Measurements from ENCODE around the gene CD2BP2.
A peak's percentile ranks its signal among the peaks of the same experiment; 100 is the strongest.

Gene CD2BP2

DNA sequence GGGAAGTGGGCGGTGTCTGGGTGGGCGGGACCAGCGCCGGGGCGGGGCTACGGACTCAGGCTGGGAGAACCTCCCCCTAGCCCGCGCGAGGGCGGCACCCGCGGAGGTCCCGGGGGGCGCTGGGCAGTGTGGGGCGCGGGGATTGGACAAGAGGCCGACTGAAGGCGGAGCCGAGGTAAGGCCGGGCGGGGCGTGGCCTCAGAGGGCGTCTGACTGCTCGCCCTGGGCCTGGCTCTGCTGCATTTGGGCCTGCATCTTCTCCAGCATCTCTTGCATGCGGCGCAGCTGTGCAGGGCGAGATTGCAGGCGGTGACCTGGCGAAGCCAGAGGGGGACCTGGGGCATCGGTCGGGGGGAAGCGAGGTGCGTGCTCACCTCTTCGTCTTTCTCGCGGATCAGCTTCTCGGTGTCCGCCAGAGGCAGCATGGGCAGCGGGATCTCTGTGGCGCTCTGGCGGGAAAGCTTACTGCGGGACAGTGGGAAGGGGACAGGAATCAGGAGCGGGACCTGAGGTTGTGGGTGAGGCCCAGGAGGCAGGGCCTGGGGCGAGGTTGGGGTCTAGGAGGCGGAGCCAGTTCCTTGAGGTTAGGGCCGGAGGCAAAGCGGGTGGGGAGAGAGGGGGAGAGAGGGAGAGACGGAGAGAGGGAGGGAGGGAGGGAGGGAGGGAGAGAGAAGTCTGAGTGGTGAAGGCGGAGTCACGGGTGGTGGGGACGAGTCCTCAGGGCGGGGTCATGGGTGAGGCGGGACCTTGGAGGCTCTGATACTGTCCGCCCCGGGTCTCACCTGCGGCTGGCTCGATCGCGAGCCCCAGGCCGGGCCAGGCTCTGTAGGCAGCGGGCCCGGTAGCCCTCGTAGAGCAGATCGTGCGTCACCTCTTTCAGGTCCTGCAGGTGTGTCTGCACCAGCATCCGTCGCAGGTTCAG lies 23.4 kb upstream of the CD2BP2 start:
- peak; percentile 99 for DNase-seq (ENCODE audit: low read depth, low spot score)

DNA sequence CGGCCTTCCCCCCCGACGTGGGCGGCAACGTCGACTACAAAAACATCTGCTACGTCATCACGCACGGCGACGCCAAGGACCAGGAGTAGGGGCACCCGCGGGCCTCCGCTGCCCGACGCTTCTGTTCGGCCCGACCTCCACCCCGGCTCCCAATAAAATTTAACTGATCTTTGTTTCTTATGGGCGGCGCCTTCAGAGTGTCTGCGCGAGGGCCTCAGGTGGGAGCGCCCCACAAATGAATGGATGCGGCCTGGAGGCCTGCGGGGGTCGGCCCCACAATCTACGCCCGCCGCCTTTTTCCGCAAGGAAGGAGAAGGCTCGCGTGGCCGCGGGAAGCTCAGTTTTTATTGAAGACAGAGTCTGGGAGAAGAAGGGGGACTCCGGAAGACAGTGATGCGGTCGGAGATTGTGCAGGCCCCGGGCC lies 22.7 kb upstream of the CD2BP2 start:
- peak; percentile 94 for DNase-seq (ENCODE audit: low read depth, low spot score)

DNA sequence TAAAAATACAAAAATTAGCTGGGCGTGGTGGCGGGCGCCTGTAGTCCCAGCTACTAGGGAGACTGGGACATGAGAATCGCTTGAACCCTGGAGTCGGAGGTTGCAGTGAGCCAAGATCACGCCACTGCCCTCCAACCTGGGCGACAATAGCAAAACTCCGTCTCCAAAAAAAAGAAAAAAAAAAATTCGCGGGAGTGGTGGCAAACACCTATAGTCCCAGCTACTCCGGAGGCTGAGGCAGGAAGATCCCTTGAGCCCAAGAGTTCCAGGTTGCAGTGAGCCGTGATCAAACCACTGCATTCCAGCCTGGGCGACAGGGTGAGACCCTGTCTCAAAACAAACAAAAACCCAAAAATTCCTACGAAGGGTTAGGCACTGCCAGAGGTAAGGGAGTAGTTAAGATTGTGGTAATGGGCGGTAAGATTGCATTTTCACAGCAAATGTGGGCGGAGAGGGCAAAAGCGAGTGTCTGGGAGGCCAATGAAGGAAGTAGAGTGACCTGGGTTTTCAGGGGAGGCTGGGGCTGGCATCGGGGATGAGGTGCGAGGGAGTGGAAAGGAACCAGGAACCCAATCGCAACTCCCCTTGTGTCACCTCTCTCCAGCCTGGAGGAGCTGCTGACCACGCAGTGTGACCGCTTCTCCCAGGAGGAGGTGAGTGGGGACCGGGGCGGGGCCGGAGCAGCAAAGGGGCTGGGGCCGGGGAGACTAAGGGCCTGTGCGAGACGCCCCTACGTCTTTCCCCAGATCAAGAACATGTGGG lies 22.1 kb upstream of the CD2BP2 start:
- DNase-seq (ENCODE audit: low read depth, low spot score), result no peak

DNA sequence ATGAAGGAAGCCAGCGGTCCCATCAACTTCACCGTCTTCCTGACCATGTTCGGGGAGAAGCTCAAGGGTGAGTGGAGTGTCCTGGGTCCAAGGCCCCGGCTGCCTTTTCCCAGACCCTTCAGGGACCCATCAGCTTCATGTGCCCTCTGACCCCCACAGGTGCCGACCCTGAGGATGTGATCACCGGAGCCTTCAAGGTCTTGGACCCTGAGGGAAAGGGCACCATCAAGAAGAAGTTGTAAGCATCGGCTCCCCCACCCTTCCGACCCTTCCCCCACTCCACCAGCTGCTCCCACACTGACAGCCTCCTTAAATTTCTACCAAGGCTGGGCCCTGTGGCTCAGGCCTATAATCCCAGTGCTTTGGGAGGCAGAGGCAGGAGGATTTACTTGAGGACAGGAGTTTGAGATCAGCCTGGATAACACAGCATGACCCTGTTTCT lies 21.4 kb upstream of the CD2BP2 start:
- DNase-seq (ENCODE audit: low read depth, low spot score), result no peak

DNA sequence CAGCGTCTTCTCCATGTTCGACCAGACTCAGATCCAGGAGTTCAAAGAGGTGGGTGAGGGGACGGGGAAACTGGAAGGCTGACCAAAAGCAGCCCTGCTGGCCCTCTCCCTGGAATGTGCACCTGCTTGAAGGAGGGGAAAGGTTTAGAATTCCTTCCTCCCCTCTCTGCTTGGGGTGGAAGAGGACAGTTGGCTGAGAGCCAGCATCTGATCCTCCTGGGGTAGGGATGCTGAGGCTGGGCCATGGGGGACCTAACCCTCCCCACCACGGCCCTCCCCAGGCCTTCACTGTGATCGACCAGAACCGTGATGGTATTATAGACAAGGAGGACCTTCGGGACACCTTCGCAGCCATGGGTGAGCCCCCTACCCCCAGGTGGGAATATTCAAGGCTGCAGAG lies 20.8 kb upstream of the CD2BP2 start:
- no peak for DNase-seq (ENCODE audit: low read depth, low spot score)

DNA sequence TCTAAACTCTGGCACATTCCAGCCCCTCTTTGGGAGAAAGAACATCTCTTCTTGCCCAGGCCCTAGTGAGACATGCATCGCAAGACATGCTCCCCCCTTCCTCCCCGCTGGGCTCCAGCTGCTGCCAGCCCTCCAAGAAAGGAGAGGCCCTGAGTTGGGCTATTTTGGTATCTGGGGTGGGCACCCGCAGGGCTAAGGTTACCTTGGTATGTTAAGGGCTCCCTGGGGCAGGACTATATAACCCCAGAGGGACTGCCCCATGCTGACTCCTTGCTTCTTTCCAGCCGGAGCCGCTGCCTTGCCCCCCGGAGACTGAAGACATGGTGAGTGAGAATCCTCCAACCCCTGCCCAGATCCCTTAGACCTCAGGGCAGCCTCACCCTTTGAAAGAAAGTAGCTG lies 19.4 kb upstream of the CD2BP2 start, which contains the start of gene MYL11:
Gene MYL11 (plus strand): TSS at position 265 of the 400 bp plus-strand sequence. CDS start 56 bp downstream, at position 321.
- DNase-seq (ENCODE audit: low read depth, low spot score), result no peak

DNA sequence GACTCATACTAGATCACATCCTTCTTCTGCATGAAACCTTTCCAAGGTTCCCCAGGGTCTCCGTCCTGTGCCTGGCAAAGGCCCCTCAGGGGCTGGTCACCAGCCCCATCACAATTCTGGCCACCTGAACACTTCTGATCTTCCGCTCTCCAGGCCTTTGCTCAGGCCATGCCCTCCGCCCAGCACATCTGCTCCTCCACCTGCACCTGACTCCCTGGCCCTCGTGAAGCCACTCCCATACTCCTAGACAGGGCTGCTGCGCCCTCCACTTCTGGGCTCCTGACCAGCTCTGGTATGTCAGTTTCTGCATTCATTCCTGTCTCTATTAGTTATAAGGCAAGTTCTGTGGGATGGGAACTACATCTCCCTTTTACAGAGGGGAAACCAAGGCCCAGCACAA lies 17.6 kb upstream of the CD2BP2 start:
- DNase-seq (ENCODE audit: low read depth, low spot score), result no peak

DNA sequence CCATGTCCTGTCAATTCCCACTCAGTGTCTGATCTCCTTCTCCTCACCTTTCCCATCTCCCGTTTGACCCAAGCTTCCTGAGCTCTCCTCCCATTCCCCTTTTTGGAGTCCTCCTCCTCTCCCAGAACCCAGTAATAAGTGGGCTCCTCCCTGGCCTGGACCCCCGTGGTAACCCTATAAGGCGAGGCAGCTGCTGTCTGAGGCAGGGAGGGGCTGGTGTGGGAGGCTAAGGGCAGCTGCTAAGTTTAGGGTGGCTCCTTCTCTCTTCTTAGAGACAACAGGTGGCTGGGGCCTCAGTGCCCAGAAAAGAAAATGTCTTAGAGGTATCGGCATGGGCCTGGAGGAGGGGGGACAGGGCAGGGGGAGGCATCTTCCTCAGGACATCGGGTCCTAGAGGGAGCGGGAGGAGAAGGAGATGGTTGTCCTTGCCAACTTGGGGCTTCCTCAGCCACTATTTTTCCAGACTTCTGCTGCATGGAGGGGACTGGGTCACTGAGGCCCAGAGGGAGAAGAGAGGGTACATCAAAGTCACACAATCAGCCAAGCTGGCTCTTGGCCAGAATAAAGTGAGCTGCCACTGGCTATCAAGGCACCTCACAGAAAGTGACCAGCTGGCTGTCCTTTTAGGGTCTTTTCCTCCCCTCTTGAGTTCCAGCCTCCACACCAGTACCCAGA lies 17.1 kb upstream of the CD2BP2 start:
- no peak for DNase-seq (ENCODE audit: low read depth, low spot score)

DNA sequence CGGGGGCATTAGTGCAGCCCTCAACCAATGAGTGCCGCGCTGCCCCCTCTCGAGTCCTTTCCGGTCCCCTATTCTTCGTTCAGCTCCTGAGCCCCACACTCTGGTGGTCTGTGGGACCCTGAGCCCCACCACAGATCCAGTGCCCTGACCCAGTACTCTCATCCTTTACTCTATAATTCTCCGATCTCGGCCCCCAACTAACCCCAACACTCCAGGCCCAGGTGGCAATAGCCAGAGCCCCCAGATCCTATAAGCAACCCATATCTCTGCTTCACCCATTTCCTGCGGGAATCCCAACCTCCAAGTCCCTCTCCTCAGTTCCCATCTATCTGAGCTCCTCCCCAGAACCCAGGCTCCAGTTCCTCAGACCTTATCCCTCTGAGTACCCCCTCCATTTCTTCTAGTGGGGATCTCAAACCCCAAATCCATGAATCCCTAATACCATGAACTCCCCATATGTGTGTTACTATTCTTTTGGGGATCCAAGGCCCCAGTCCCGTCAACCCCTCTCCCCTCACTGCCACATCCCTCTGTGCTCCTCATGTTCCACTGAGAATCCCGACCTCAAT lies 16.2 kb upstream of the CD2BP2 start:
- no peak for DNase-seq (ENCODE audit: low read depth, low spot score)

DNA sequence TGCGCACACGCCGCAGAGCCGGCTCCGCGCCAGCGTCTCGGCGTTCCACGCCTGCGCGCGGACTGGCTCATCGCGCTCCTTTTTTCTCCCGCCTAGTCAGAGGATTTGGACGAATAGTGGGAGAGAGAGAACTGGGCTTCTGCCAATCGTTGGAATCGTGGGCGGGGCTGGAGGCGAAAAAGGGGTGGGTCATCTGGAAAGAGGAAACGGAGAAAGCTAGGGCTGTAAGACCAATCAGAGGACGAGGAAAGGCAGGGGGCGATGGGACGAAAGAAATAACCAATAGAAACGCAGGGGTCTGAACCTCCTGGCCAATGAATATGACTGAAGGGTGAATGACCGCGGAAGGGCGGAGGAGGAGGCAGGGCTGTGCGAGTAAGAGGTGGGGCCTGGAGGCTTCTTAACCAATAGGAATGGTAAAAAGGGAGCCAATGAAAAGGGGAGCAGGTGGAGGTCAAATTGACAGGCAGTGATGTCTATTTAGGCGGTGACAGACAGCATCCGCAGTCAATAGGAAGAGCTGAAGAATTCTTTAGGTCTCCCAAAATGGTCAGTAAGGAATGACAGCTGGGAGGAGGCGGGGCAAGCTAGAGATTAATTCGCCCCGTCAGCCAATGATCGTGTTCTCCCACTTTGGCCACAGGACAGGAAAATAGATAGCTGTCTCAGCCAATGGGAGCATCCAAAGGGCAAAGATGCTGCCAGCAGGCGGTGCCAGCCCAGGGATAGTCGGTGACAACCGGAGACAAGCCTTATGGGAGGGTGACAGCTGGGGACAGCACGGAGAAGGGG lies 15.5 kb upstream of the CD2BP2 start, which contains the start of gene TBC1D10B:
Gene TBC1D10B (minus strand): TSS at position 39 of the 792 bp plus-strand sequence. CDS start 311 bp downstream, outside the sequence.
- peak; percentile 100 for DNase-seq (ENCODE audit: low read depth, low spot score)

DNA sequence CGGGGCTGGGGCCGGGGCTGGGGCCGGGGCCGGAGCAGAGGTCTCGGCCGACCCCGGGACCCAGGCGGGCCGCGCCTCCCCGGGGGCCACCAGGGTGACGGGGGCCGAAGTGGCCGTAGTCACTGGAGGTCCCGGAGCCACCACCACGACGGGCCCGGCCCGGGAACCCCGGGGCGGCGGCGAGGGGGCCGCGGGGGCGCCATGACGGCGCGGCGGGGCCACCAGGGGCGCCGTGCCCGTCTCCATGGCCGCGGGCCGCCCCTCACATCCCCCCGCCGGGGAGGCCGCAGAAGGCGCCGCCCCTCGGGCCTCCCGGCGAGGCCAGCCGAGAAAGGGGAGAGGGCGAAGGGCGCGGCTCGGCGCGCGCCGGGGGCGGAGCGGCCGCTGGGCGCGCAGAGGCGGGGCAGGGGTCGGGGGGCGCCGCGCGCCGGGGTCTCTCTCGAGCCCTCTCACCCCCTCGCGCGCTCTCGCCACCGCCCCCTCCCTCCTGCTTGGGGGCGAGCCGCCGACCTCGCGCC lies 14.9 kb upstream of the CD2BP2 start:
- DNase-seq (ENCODE audit: low read depth, low spot score), result no peak

DNA sequence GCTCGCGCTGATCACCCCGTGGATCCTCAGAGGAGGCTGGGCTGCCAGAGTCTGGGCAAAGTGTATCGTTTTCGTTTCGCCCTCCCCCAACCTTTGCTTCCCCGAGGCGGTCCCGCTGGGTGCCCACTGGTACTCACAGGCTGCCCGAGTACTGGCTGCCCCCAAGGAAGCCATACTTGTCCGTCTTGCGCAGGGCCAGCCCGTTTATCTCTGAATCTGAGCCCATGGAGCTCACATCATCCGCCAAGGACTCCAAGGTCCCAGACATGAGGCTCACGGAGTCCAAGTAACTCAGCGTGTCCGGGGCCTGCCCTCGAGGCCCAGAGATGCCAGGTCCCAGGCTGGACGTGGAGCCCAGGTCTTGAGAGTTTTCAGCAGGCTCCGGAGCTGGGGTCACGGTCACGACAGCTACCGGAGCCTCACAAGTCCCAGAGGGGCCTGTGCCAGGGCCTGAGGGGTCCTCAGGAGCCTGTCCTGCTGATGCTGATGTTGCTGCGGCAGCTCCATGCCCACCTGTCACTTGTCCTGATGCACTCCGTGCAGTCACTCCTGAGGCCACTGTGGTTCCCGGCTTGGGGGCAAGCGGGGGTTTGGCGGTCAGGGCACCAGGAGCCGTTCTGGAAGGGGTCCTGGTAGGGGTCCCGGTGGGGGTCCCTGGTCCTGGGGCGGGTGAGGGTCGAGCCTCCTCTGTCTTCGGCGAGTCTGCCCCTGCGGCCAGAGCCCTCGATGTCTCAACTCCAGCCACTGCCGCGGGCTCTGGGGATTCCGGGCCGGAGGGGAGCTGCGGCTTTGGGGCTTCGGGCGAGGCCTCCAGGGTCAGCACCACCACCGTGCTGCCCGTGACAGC lies 14.2 kb upstream of the CD2BP2 start:
- peak; percentile 44 for DNase-seq (ENCODE audit: low read depth, low spot score)

DNA sequence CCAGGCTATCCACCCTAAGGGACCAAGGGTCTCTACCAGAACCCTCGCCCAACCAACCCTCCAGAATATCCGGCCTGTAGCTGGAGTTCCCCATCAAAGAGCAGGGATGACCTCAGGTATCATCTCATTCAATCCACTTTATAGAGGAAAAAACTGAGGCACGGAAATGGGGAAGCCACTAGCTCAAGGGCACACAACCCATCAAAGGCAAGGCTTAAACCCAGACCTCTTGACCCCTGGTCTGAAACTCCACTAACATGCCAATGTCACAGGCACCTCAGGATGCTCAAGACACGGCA lies 13.6 kb upstream of the CD2BP2 start:
- DNase-seq (ENCODE audit: low read depth, low spot score), result no peak

DNA sequence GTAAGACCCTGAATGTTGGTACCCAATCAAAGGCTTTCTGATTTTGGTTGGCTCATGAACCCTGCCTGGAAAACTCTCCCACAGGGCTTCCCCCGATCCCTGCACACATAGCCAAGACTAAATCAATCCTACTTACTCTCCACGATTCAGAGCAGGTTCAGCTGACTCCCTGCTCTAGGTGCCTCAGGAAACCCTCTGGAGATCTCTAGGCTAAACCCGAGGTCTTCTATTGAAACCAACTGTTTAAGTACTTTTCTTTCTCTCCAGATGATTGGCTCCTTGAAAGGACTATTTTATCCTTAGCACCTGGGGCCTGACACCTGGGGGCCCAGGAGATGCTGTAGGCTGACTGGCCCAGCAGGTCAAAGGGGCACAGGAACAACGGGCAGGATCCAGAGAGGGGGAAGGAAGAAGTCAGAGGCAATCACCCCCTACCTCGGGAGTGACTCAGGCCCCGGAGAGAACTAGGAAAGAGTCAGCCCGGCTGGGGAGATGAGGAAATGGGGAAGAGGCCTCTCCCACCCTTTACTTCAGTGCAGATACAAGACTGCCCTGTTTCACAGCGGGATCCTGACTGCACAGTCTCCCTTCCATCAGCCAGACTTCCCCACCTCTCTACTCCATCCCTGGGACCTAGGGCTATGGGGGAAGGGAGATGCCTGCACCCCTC lies 13.1 kb upstream of the CD2BP2 start:
- DNase-seq (ENCODE audit: low read depth, low spot score), result peak; percentile 54

DNA sequence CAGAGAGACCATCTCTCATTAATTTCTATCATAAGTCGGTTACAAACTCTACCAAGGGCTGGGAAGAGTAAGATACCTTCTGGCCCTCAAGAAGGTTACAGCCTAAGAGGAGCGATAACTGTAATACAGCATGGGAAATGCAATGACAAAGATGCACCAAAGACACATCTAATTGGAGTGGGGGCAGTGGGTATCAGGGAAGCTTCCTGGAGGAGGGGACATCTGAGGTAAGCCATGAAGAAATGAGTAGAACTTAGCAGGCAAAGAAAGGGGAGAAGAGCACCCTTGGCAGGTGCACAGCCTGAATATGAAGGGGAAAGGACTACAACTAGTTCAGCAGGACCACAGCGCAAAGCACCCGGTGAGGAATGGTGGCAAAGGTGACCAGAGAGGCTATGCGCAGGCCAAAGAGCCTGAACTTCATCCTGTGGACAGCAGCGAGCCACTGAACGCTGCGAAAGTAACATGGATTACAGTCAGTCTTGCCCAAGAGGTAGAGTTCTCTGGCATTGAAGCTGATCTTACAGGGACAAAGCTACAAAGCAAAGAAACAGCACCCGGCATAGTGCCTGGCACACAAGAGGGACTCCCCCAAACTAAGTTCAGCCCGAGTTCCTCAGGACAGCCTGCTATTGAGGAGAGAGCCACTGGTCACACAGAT lies 12.4 kb upstream of the CD2BP2 start:
- no peak for DNase-seq (ENCODE audit: low read depth, low spot score)

DNA sequence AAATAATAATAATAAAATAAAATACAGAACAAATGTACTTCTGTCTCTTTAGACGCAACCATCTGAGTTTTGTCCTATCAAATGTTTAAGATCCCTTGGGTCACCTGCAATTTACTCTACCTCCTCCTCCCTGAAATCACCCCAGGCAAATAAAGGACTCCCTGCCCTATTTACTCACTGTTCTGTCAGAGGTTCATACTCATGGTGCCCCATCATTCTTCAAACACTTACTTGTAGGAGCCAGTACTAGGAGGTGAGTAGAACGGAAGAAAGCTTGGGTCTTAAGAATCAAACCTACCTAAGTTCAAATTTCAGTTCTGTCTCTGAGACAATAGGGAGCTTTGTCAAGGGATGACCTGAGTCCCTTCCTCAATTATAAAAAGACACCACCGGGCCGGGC lies 11.4 kb upstream of the CD2BP2 start:
- DNase-seq (ENCODE audit: low read depth, low spot score), result no peak

DNA sequence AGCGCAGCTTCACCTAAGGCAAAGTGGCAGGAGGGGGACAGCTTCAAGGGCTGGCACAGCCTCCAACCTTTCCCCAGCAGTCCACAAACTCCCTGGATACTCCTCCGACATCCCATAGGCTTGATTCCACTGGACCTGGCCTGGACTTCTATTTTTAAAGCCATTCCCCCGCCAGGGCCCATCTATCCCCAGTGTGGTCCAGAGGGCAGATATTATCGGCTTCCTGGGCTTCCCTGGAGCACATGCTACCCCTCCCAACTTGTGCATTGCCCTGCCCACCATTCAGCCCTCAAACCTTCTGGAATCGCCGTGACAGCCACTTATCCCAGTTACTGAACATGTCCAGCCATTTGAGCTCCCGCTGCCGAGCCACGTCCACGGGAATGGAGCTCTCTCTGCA lies 10.1 kb upstream of the CD2BP2 start:
- no peak for DNase-seq (ENCODE audit: low read depth, low spot score)

DNA sequence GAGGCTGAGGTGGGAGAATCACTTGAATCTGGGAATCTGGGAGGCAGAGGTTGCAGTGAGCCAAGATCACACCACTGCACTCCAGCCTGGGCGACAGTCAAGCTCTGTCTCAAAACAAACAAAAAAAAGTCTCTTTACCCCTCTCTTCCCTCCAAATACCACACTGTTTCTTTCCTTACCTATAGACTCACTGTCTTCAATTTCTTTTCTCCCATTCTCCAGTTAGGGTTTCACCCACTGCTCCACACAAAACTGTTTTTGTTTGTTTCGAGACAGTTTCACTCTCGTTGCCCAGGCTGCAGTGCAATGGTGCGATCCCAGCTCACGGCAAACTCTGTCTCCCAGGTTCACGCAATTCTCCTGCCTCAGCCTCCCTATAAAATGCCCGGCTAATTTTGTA lies 6.1 kb upstream of the CD2BP2 start:
- no peak for DNase-seq (ENCODE audit: low read depth, low spot score)

DNA sequence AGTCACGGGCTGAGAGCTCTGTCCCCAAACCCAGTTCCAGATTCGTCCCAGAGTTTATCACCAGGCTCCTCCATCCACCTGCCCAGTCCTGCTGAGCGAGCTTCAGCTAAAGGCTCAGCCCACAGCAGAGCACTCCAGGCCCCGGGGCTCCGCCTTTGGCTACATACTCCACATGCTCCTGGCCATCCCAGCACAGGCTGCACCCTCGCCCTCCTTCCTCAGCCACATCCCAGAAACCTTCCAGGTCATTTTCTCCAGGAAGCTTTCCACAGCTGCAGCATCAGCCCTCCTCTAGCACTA lies 4.7 kb upstream of the CD2BP2 start:
- DNase-seq (ENCODE audit: low read depth, low spot score), result no peak

Measured in astrocyte of the hippocampus (primary cell).